H1 (cell line): ENCODE data around the gene PIAS1. TPM values are rescaled to one million over a fixed set of nuclear protein-coding genes. Genes with fewer than 3 reads are reported as not detected.

Source experiments
- CTCF ChIA-PET: fragments of 300-600 bp; sonication (Branson Sonifier 250); formaldehyde crosslinking; loops from one replicate; lab custom pipeline; 2021; ENCODE audit not compliant: partially characterized antibody; lab: Charles Lee
- POLR2A ChIA-PET: fragments of 300-600 bp; sonication (Branson Sonifier 250); formaldehyde crosslinking; loops from one replicate; lab custom pipeline; 2021; ENCODE audit warnings: inconsistent platforms; ENCODE audit not compliant: partially characterized antibody; lab: Charles Lee
- DNase-seq, 2 experiments: peaks; one replicate each; pipeline versions ENCODE4 v3.0.0 to v3.0.0-alpha.2; 2010 to 2022; ENCODE audit warnings: low spot score in 2 of 2, low read depth in 1 of 2, mixed read lengths in 1 of 2
- FAIRE-seq: peaks from 2 replicates; lab custom pipeline; 2011; peaks lifted over from hg19 to GRCh38; lab: Jason Lieb, UNC
- H2AFZ ChIP-seq: 2 replicates; pipeline ENCODE4 v1.8.1; 2012; ENCODE audit warnings: low read length, inconsistent platforms
- H2AK5ac ChIP-seq: 2 replicates; pipeline ENCODE4 v1.6.1; 2013; ENCODE audit warnings: low read depth, low read length
- H2BK120ac ChIP-seq: replicated peaks from 2 replicates; pipeline ENCODE3; 2013; ENCODE audit warnings: low read depth, low read length, inconsistent platforms
- H2BK12ac ChIP-seq: 2 replicates; pipeline ENCODE4 v1.6.1; 2013; ENCODE audit warnings: low read depth, low read length
- H2BK15ac ChIP-seq: 2 replicates; pipeline ENCODE4 v1.6.1; 2013; ENCODE audit warnings: low read length
- H2BK20ac ChIP-seq: 2 replicates; pipeline ENCODE4 v1.6.1; 2013; ENCODE audit warnings: low read length
- H2BK5ac ChIP-seq: 2 replicates; pipeline ENCODE4 v1.6.1; 2013; ENCODE audit warnings: low read depth, low read length
- H3K14ac ChIP-seq: 2 replicates; pipeline ENCODE4 v1.6.1; 2013; ENCODE audit warnings: inconsistent platforms; ENCODE audit not compliant: insufficient read length
- H3K18ac ChIP-seq: 2 replicates; pipeline ENCODE4 v1.6.1; 2013; ENCODE audit warnings: low read length; ENCODE audit errors: extremely low read depth
- H3K23ac ChIP-seq: 2 replicates; pipeline ENCODE4 v1.6.1; 2013; ENCODE audit warnings: inconsistent platforms; ENCODE audit not compliant: insufficient read length
- H3K23me2 ChIP-seq: 2 replicates; pipeline ENCODE4 v1.6.1; 2013; ENCODE audit warnings: low read depth, low read length
- H3K27ac ChIP-seq: 2 replicates; pipeline ENCODE4 v1.6.1; 2011; ENCODE audit warnings: low read depth, low read length, inconsistent platforms
- H3K27me3 ChIP-seq, 4 experiments: replicated peaks in 1 of 4; 1 replicate in 1 of 4; 2 replicates in 3 of 4; pipeline versions ENCODE4 v1.6.1 to v1.8.1; 2011 to 2013; ENCODE audit warnings: low read length in 3 of 4, mild to moderate bottlenecking in 3 of 4, inconsistent platforms in 2 of 4, mixed read lengths in 2 of 4, moderate library complexity in 1 of 4; ENCODE audit not compliant: control insufficient read depth in 3 of 4, insufficient read depth in 3 of 4; ENCODE audit errors: extremely low read depth in 1 of 4
- H3K36me3 ChIP-seq, 4 experiments: 2 replicates each; pipeline versions ENCODE4 v1.6.1 to v1.8.1; 2011 to 2013; ENCODE audit warnings: mild to moderate bottlenecking in 4 of 4, low read length in 3 of 4, moderate library complexity in 2 of 4, control low read depth in 1 of 4, inconsistent platforms in 1 of 4; ENCODE audit not compliant: insufficient read depth in 4 of 4, control insufficient read depth in 2 of 4
- H3K4ac ChIP-seq: replicated peaks from 2 replicates; pipeline ENCODE3; 2013; ENCODE audit warnings: low read length, low read depth, mixed read lengths, inconsistent platforms; ENCODE audit not compliant: insufficient read length
- H3K4me1 ChIP-seq, 4 experiments: replicated peaks in 1 of 4; 1 replicate in 1 of 4; 2 replicates in 3 of 4; pipeline versions ENCODE4 v1.6.1 to v1.8.1; 2011 to 2013; ENCODE audit warnings: low read length in 3 of 4, inconsistent platforms in 2 of 4, mixed read lengths in 1 of 4; ENCODE audit not compliant: insufficient read depth in 4 of 4, control insufficient read depth in 3 of 4
- H3K4me2 ChIP-seq, 2 experiments: 2 replicates each; pipeline versions ENCODE4 v1.6.1 to v1.8.1; 2011 to 2013; ENCODE audit warnings: low read depth in 2 of 2, low read length in 2 of 2, control low read depth in 1 of 2, inconsistent platforms in 1 of 2, mild to moderate bottlenecking in 1 of 2; ENCODE audit not compliant: insufficient read depth in 1 of 2
- H3K4me3 ChIP-seq, 4 experiments: fragments of 200-600, 300-600 bp in 1 of 4; sonication (generic), shearing (Covaris generic), sonication (Bioruptor Twin) in 1 of 4; 2 replicates each; pipeline versions ENCODE4 v1.5.1 to v1.8.1; 2011 to 2016; ENCODE audit warnings: low read length in 4 of 4, low read depth in 3 of 4, control low read depth in 2 of 4, inconsistent platforms in 2 of 4, mild to moderate bottlenecking in 2 of 4, mixed read lengths in 1 of 4, moderate library complexity in 1 of 4; ENCODE audit not compliant: insufficient read depth in 2 of 4; ENCODE audit errors: extremely low read depth in 1 of 4
- H3K56ac ChIP-seq: replicated peaks from 2 replicates; pipeline ENCODE3; 2013; ENCODE audit warnings: low read depth, mild to moderate bottlenecking, mixed read lengths, low read length, inconsistent platforms; ENCODE audit not compliant: insufficient read length
- H3K79me1 ChIP-seq: 2 replicates; pipeline ENCODE4 v1.6.1; 2013; ENCODE audit warnings: low read depth, low read length, control low read depth
- H3K79me2 ChIP-seq, 2 experiments: 2 replicates each; pipeline versions ENCODE4 v1.6.1 to v1.8.1; 2012 to 2013; ENCODE audit warnings: low read length in 2 of 2, mild to moderate bottlenecking in 2 of 2, inconsistent platforms in 1 of 2; ENCODE audit not compliant: insufficient read depth in 2 of 2, control insufficient read depth in 1 of 2
- H3K9ac ChIP-seq, 4 experiments: replicated peaks in 1 of 4; 1 replicate in 1 of 4; 2 replicates in 3 of 4; pipeline versions ENCODE4 v1.6.1 to v1.8.1; 2011 to 2013; ENCODE audit warnings: low read depth in 3 of 4, low read length in 3 of 4, control low read depth in 2 of 4, mild to moderate bottlenecking in 2 of 4, moderate library complexity in 2 of 4, inconsistent platforms in 1 of 4; ENCODE audit errors: extremely low read depth in 1 of 4
- H3K9me3 ChIP-seq, 2 experiments: 2 replicates each; pipeline versions ENCODE4 v1.6.1 to v1.8.1; 2012 to 2013; ENCODE audit warnings: mild to moderate bottlenecking in 2 of 2, moderate library complexity in 2 of 2, control low read depth in 1 of 2, inconsistent platforms in 1 of 2, low read depth in 1 of 2, low read length in 1 of 2, mixed read lengths in 1 of 2; ENCODE audit not compliant: insufficient read depth in 2 of 2
- H4K20me1 ChIP-seq, 2 experiments: replicated peaks in 1 of 2; 2 replicates each; pipeline versions ENCODE3 to v1.8.1; 2011 to 2013; ENCODE audit warnings: inconsistent platforms in 2 of 2, low read length in 2 of 2, mild to moderate bottlenecking in 1 of 2; ENCODE audit not compliant: insufficient read depth in 2 of 2, control insufficient read depth in 1 of 2
- H4K5ac ChIP-seq: 2 replicates; pipeline ENCODE4 v1.6.1; 2013; ENCODE audit warnings: low read length, low read depth, mixed read lengths, inconsistent platforms; ENCODE audit not compliant: insufficient read length
- H4K8ac ChIP-seq: 2 replicates; pipeline ENCODE4 v1.8.0; 2013; ENCODE audit warnings: mild to moderate bottlenecking, moderate library complexity, low read length, inconsistent platforms; ENCODE audit not compliant: insufficient read depth; ENCODE audit errors: extremely low read depth
- H4K91ac ChIP-seq: replicated peaks from 2 replicates; pipeline ENCODE3; 2013; ENCODE audit warnings: low read length, mixed read lengths, inconsistent platforms; ENCODE audit not compliant: insufficient read length
- CREB1 ChIP-seq: IDR thresholded peaks from 2 replicates; pipeline ENCODE4 v1.6.1; 2012; ENCODE audit warnings: inconsistent platforms
- E2F6 ChIP-seq: IDR thresholded peaks from 2 replicates; pipeline ENCODE4 v1.6.1; 2012; ENCODE audit warnings: inconsistent platforms
- GTF2F1 ChIP-seq: IDR thresholded peaks from 2 replicates; pipeline ENCODE4 v1.6.1; 2012; ENCODE audit warnings: low read depth, low read length, improper control_type of control experiment, borderline replicate concordance
- HDAC6 ChIP-seq: IDR thresholded peaks from one replicate; pipeline ENCODE4 v1.7.1; 2012; ENCODE audit warnings: low read depth, mild to moderate bottlenecking, inconsistent platforms, low read length, moderate library complexity
- JUND ChIP-seq: IDR thresholded peaks from 2 replicates; pipeline ENCODE4 v1.6.1; 2011; ENCODE audit warnings: mild to moderate bottlenecking, improper control_type of control experiment, low read length
- NANOG ChIP-seq: IDR thresholded peaks from 2 replicates; pipeline ENCODE4 v1.6.1; 2011; ENCODE audit warnings: low read length, low read depth, mild to moderate bottlenecking, inconsistent platforms; ENCODE audit not compliant: insufficient read depth, poor library complexity, severe bottlenecking
- RFX5 ChIP-seq: IDR thresholded peaks from 2 replicates; pipeline ENCODE4 v1.6.1; 2011; ENCODE audit warnings: low read depth, low read length, improper control_type of control experiment, borderline replicate concordance
- RNF2 ChIP-seq: fragments of 200-900, 300-1000 bp; sonication (generic); IDR thresholded peaks from 2 replicates; pipeline ENCODE4 v1.7.1; 2016; ENCODE audit warnings: borderline replicate concordance, low read depth, mild to moderate bottlenecking, antibody characterized with exemption, low read length; ENCODE audit not compliant: poor library complexity, severe bottlenecking; ENCODE audit errors: missing control alignments
- RXRA ChIP-seq: IDR thresholded peaks from 2 replicates; pipeline ENCODE4 v1.6.1; 2011; ENCODE audit warnings: low read depth, mild to moderate bottlenecking, low read length, moderate library complexity; ENCODE audit not compliant: insufficient read depth
- SIX5 ChIP-seq: IDR thresholded peaks from 2 replicates; pipeline ENCODE4 v1.6.1; 2011; ENCODE audit warnings: mild to moderate bottlenecking, low read depth, low read length
- SP4 ChIP-seq: IDR thresholded peaks from 2 replicates; pipeline ENCODE4 v1.6.1; 2012; ENCODE audit warnings: low read length, inconsistent platforms
- ZNF274 ChIP-seq: IDR thresholded peaks from 2 replicates; pipeline ENCODE4 v1.7.0; 2012; ENCODE audit warnings: low read length, borderline replicate concordance; ENCODE audit errors: extremely low read depth
- polyA plus RNA-seq, 7 experiments: library from polyadenylated mRNA; depleted of rRNA in 3 of 7; stranded (reverse) in 5 of 7; unstranded in 2 of 7; fragments of >200 nt in 5 of 7; fragments of 200-250 nt in 2 of 7; gene quantifications; 1 replicate in 5 of 7; 2 replicates in 1 of 7; 4 replicates in 1 of 7; pipeline versions ENCODE4 v1.2.1 to v1.2.3, GENCODE V29; 2011 to 2013; ENCODE audit warnings: missing spikeins in 2 of 7, mixed read lengths in 2 of 7
- total RNA-seq: library from RNA; stranded (reverse); fragmentation: NEBNext Ultra II Directional; extraction: Animal tissue kit (Norgen Biotek cat#: 25700); gene quantifications from 2 replicates; pipeline ENCODE4 v1.2.1, GENCODE V29; 2021

The PIAS1 gene
- total and polyA plus RNA-seq, 2 of the 8 experiments (the other 6 are each of a cell fraction or from before 2014, with no cell fraction given) = 30.8 to 34.5 TPM

GRCh38 chr15:68112706-68113105 is 58.6 kb downstream of the PIAS1 start (continued):
- TF ChIP-seq RXRA = no peak

- Histone ChIP-seq H3K56ac (no peak overlapping the region), H4K20me1 (peaks cover 0 to 2% of the 10 kb centered on the region in 2 experiments), H3K79me1 (no peaks in the 10 kb centered on the region; the same call in 1 of the 2 replicates), H3K23ac (no peak overlapping the region), H2BK120ac (no peak overlapping the region), H2BK5ac (no peak overlapping the region), H4K5ac (no peak overlapping the region), H3K4me2 (no peak overlapping the region), H3K18ac (no peak overlapping the region), H4K8ac (no peak overlapping the region), H3K9me3 (no peaks in the 10 kb centered on the region), H3K36me3 (no peaks in the 10 kb centered on the region; a peak in 1 of 8 replicates), H3K27me3 (no peaks in the 10 kb centered on the region), H3K27ac (no peak overlapping the region), H3K14ac (no peak overlapping the region), H2BK20ac (no peak overlapping the region), H2BK12ac (no peak overlapping the region), H4K91ac (no peak overlapping the region), H3K4me3 (no peak overlapping the region), H3K79me2 (peaks cover 0 to 42% of the 10 kb centered on the region in 2 experiments; a peak in 2 of 4 replicates), H2AFZ (no peak overlapping the region), H2BK15ac (no peak overlapping the region), H2AK5ac (no peak overlapping the region), H3K23me2 (no peaks in the 10 kb centered on the region), H3K4me1 (no peaks in the 10 kb centered on the region), H3K9ac (no peak overlapping the region), H3K4ac (no peak overlapping the region)
- ChIA-PET POLR2A (no interaction called here), CTCF (interaction anchor here (1.3 kb wide), 2 partner anchors 86 to 98 kb away, joined by 3 read pairs; no protein-coding TSS in a partner anchor)
- FAIRE-seq (no peak), DNase-seq (no peak)
- TF ChIP-seq HDAC6 (no peak), NANOG (no peak), E2F6 (no peak), JUND (no peak), SP4 (no peak), GTF2F1 (no peak), CREB1 (no peak), SIX5 (no peak), ZNF274 (no peak), RFX5 (no peak), RXRA (no peak), RNF2 (no peak)
Measured at GRCh38 chr15:68113273-68113672, 59.2 kb downstream of the PIAS1 start.
